HepG2 (cell line): ENCODE measurements around the gene KHK. TPM values are rescaled to one million over a fixed set of nuclear protein-coding genes. Genes with fewer than 3 reads are reported as not detected.

Experiments used
- CEBPG ChIP-seq: IDR thresholded peaks from 2 replicates; pipeline ENCODE4 v1.6.1; 2016
- EHMT2 ChIP-seq: fragments of 200-600 bp; sonication (generic); IDR thresholded peaks from 2 replicates; pipeline ENCODE4 v1.7.0; 2017; ENCODE audit warnings: antibody characterized with exemption, low read depth, low read length, borderline replicate concordance
- ESRRA ChIP-seq: sonication (generic); formaldehyde crosslinking; IDR thresholded peaks from 2 replicates; pipeline ENCODE4 v1.5.1; 2020; ENCODE audit warnings: mild to moderate bottlenecking, low read depth, missing genetic modification reagents
- GLI4 ChIP-seq: sonication (generic); formaldehyde crosslinking; IDR thresholded peaks from 2 replicates; pipeline ENCODE4 v1.5.1; 2020; ENCODE audit warnings: missing genetic modification reagents, mild to moderate bottlenecking, moderate library complexity, borderline replicate concordance
- KLF6 ChIP-seq: IDR thresholded peaks from 2 replicates; pipeline ENCODE4 v1.8.0; 2016; ENCODE audit warnings: missing biosample characterization, missing genetic modification reagents
- TRIM24 ChIP-seq: sonication (generic); formaldehyde crosslinking; IDR thresholded peaks from 2 replicates; pipeline ENCODE4 v1.8.0; 2022; ENCODE audit warnings: mild to moderate bottlenecking, missing genetic modification reagents
- ZMAT3 ChIP-seq: sonication (generic); formaldehyde crosslinking; conservative IDR thresholded peaks from 2 replicates; pipeline ENCODE4 v1.7.0; 2021; ENCODE audit warnings: missing genetic modification reagents
- ZNF263 ChIP-seq: sonication (generic); formaldehyde crosslinking; IDR thresholded peaks from 2 replicates; pipeline ENCODE4 v1.4.0; 2020; ENCODE audit warnings: missing genetic modification reagents
- ZNF841 ChIP-seq: sonication (generic); formaldehyde crosslinking; IDR thresholded peaks from 2 replicates; pipeline ENCODE4 v1.8.1; 2023; ENCODE audit warnings: missing genetic modification reagents, borderline replicate concordance
- polyA plus RNA-seq, 8 experiments: library from polyadenylated mRNA; depleted of rRNA in 3 of 8; stranded (reverse) in 7 of 8; unstranded in 1 of 8; fragments of >200 nt; fragmentation: Illumina TruSeq in 4 of 8; extraction: Trizol in 4 of 8; gene quantifications; 2 replicates each; pipeline versions ENCODE4 v1.2.1 to v1.2.3, GENCODE V29; 2011 to 2016; ENCODE audit warnings: low read depth in 4 of 8, missing spikeins in 1 of 8, mixed read lengths in 1 of 8; ENCODE audit not compliant: insufficient read depth in 1 of 8
- total RNA-seq, 5 experiments: library from RNA; depleted of rRNA; stranded (reverse); fragments of >200 nt; fragmentation: Illumina TruSeq; extraction: Trizol; gene quantifications; 2 replicates each; pipeline ENCODE4 v1.2.3, GENCODE V29; 2016; ENCODE audit warnings: low read depth in 1 of 5
- TF ChIP-seq, protein P1 (sequence below): sonication (generic); formaldehyde crosslinking; IDR thresholded peaks from 2 replicates; pipeline ENCODE4 v1.8.1; 2023; ENCODE audit warnings: mild to moderate bottlenecking, inconsistent platforms, moderate library complexity, missing genetic modification reagents, borderline replicate concordance
- TF ChIP-seq, protein P2 (sequence below): sonication (generic); formaldehyde crosslinking; conservative IDR thresholded peaks from 2 replicates; pipeline ENCODE4 v1.4.0; 2020; ENCODE audit warnings: mild to moderate bottlenecking, missing genetic modification reagents, moderate library complexity
- TF ChIP-seq, protein P3 (sequence below): sonication (generic); formaldehyde crosslinking; IDR thresholded peaks from 2 replicates; pipeline ENCODE4 v1.4.0; 2020; ENCODE audit warnings: mild to moderate bottlenecking, missing genetic modification reagents
- TF ChIP-seq, protein P4 (sequence below): sonication (generic); formaldehyde crosslinking; IDR thresholded peaks from 2 replicates; pipeline ENCODE4 v1.8.1; 2023; ENCODE audit warnings: missing genetic modification reagents, inconsistent platforms, borderline replicate concordance

Gene KHK
- total and polyA plus RNA-seq, 2 of the 13 experiments (the other 11 are each of a cell fraction or from before 2014, with no cell fraction given) = 40.9 to 99.2 TPM

DNA sequence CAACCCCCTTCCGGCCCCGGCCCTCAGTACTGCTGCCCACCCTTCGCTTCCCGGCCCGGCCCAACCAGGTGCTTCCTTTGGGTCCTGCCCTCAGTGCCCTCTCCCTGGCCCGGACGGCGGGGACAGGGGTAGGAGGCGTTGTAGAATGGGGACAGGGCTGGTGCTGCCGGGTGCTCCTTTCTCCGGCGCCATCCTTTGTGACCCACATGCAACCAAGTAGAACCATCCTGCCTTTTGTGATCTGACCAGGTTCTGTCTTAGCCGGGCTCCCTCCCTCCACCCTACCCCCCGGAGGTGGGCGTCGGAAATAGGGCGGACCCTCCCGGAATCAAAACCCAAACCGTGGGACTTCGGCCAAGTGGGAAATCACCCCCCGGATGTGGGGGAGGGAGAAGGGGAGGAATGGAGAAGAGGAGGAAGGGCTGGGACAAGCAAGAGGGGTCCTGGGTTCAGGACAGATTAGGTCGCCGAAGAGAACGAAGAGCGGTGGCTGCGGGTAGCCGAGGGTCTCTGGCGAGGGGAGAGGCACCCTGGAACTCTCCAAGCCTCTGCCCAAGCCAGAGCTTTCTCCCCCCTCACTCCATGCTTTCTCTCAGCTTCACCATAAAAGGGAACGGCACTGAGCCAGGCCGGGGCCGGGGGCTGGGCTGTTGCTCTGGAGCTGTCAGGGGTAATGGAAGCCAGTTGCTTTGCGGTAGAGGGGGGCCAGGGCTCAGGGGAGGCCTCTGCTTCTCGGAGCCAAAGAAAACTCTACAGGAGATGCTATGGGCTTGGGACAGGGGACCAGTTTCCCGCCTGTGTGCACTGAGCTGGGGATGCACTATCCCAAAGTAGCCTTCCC is 14.4 kb upstream of the KHK start (continued):
- TF ChIP-seq, protein P1, sequence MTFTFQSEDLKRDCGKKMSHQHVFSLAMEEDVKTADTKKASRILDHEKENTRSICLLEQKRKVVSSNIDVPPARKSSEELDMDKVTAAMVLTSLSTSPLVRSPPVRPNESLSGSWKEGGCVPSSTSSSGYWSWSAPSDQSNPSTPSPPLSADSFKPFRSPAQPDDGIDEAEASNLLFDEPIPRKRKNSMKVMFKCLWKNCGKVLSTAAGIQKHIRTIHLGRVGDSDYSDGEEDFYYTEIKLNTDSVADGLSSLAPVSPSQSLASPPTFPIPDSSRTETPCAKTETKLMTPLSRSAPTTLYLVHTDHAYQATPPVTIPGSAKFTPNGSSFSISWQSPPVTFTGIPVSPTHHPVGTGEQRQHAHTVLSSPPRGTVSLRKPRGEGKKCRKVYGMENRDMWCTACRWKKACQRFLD = no peak; the same call in 1 of the 2 replicates
- no peak for TF ChIP-seq EHMT2
- TF ChIP-seq ZNF841 (CRISPR knock-in tag) = no peak
- 0 out of 2 replicates have a peak, but pooled peaks have one; percentile 45 for TF ChIP-seq ZNF263 (CRISPR knock-in tag)
- no peak for TF ChIP-seq KLF6
- no peak for TF ChIP-seq TRIM24 (CRISPR knock-in tag)
- no peak for TF ChIP-seq ESRRA (CRISPR knock-in tag)
- TF ChIP-seq, protein P2, sequence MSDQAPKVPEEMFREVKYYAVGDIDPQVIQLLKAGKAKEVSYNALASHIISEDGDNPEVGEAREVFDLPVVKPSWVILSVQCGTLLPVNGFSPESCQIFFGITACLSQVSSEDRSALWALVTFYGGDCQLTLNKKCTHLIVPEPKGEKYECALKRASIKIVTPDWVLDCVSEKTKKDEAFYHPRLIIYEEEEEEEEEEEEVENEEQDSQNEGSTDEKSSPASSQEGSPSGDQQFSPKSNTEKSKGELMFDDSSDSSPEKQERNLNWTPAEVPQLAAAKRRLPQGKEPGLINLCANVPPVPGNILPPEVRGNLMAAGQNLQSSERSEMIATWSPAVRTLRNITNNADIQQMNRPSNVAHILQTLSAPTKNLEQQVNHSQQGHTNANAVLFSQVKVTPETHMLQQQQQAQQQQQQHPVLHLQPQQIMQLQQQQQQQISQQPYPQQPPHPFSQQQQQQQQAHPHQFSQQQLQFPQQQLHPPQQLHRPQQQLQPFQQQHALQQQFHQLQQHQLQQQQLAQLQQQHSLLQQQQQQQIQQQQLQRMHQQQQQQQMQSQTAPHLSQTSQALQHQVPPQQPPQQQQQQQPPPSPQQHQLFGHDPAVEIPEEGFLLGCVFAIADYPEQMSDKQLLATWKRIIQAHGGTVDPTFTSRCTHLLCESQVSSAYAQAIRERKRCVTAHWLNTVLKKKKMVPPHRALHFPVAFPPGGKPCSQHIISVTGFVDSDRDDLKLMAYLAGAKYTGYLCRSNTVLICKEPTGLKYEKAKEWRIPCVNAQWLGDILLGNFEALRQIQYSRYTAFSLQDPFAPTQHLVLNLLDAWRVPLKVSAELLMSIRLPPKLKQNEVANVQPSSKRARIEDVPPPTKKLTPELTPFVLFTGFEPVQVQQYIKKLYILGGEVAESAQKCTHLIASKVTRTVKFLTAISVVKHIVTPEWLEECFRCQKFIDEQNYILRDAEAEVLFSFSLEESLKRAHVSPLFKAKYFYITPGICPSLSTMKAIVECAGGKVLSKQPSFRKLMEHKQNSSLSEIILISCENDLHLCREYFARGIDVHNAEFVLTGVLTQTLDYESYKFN = 0 out of 2 replicates have a peak, but pooled peaks have one; percentile 7
- TF ChIP-seq, protein P3, sequence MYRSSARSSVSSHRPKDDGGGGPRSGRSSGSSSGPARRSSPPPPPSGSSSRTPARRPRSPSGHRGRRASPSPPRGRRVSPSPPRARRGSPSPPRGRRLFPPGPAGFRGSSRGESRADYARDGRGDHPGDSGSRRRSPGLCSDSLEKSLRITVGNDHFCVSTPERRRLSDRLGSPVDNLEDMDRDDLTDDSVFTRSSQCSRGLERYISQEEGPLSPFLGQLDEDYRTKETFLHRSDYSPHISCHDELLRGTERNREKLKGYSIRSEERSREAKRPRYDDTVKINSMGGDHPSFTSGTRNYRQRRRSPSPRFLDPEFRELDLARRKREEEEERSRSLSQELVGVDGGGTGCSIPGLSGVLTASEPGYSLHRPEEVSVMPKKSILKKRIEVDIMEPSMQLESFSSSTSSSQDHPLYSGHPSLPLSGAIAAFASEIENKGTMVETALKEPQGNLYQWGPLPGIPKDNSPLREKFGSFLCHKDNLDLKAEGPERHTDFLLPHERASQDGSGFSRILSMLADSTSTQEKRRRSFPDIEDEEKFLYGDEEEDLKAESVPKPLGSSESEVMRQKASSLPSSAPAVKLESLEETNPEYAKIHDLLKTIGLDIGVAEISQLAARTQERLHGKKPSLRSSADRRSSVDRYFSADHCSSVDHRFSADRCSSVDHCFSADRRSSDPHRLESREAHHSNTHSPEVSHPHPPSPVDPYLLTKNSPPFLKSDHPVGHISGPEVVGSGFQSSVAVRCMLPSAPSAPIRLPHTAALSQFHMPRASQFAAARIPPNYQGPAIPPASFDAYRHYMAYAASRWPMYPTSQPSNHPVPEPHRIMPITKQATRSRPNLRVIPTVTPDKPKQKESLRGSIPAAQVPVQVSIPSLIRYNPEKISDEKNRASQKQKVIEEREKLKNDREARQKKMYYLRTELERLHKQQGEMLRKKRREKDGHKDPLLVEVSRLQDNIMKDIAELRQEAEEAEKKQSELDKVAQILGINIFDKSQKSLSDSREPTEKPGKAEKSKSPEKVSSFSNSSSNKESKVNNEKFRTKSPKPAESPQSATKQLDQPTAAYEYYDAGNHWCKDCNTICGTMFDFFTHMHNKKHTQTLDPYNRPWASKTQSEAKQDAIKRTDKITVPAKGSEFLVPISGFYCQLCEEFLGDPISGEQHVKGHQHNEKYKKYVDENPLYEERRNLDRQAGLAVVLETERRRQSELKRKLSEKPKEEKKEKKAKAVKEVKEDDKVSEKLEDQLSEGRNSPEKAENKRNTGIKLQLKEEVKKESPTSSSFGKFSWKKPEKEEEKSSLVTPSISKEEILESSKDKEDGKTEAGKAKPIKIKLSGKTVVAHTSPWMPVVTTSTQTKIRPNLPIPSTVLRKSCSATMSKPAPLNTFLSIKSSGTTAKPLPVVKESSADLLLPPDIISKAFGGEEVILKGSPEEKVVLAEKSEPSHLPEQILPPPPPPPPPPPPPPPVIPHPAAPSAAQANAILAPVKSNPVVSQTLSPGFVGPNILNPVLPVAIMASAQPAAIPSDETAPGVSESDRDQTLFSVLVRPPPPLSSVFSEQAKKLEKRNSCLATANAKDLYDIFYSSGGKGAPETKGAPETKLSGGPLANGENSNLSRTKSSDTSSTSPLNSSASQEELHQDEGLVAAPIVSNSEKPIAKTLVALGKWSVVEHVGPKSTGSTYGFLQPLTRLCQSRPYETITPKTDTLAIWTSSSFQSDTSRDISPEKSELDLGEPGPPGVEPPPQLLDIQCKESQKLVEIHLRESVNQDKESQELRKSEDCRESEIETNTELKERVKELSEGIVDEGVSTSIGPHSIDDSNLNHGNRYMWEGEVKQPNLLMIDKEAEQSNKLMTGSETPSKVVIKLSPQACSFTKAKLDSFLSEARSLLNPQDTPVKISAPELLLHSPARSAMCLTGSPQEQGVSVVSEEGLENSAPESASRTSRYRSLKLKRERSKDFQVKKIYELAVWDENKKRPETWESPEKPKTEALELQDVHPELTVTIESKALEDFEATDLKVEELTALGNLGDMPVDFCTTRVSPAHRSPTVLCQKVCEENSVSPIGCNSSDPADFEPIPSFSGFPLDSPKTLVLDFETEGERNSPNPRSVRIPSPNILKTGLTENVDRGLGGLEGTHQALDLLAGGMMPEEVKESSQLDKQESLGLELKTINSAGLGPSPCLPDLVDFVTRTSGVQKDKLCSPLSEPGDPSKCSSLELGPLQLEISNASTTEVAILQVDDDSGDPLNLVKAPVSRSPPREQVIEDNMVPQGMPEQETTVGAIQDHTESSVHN = no peak; the same call in 1 of the 2 replicates
- TF ChIP-seq GLI4 (CRISPR knock-in tag) = 0 out of 2 replicates have a peak, but pooled peaks have one; percentile 80
- TF ChIP-seq, protein P4, sequence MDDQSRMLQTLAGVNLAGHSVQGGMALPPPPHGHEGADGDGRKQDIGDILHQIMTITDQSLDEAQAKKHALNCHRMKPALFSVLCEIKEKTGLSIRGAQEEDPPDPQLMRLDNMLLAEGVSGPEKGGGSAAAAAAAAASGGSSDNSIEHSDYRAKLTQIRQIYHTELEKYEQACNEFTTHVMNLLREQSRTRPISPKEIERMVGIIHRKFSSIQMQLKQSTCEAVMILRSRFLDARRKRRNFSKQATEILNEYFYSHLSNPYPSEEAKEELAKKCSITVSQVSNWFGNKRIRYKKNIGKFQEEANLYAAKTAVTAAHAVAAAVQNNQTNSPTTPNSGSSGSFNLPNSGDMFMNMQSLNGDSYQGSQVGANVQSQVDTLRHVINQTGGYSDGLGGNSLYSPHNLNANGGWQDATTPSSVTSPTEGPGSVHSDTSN (CRISPR knock-in tag) = no peak
- no peak for TF ChIP-seq ZMAT3 (CRISPR knock-in tag)
- TF ChIP-seq CEBPG (CRISPR knock-in tag) = no peak
